GM10847 (cell line): Measurements from ENCODE around the gene C11orf16.

Source experiments
- POLR2A ChIP-seq: IDR thresholded peaks from 2 replicates; pipeline ENCODE4 v1.6.1; 2011; ENCODE audit not compliant: insufficient read length; ENCODE audit errors: extremely low read depth

C11orf16 gene

GRCh38 chr11:8941341-8942103, 8.8 kb upstream of the C11orf16 start:
- no peak for TF ChIP-seq POLR2A

GRCh38 chr11:8937659-8938058, 4.9 kb upstream of the C11orf16 start:
- no peak for TF ChIP-seq POLR2A

- no peak for TF ChIP-seq POLR2A
Observed at GRCh38 chr11:8937159-8937558, 4.4 kb upstream of the C11orf16 start.

GRCh38 chr11:8934742-8935488, 2.2 kb upstream of the C11orf16 start:
- no peak for TF ChIP-seq POLR2A

- no peak for TF ChIP-seq POLR2A
Observed at GRCh38 chr11:8933931-8934330, 1.2 kb upstream of the C11orf16 start.

- no peak for TF ChIP-seq POLR2A
Observed at GRCh38 chr11:8930456-8931175, 2.1 kb downstream of the C11orf16 start.

GRCh38 chr11:8928981-8929615, 3.6 kb downstream of the C11orf16 start:
- no peak for TF ChIP-seq POLR2A

- TF ChIP-seq POLR2A, result no peak
Observed at GRCh38 chr11:8928205-8928604, 4.5 kb downstream of the C11orf16 start.

- no peak for TF ChIP-seq POLR2A
Observed at GRCh38 chr11:8927233-8927632, 5.5 kb downstream of the C11orf16 start.

- no peak for TF ChIP-seq POLR2A
Observed at GRCh38 chr11:8926236-8926635, 6.5 kb downstream of the C11orf16 start.

- TF ChIP-seq POLR2A, result no peak
Observed at GRCh38 chr11:8925711-8926110, 7.0 kb downstream of the C11orf16 start.

- TF ChIP-seq POLR2A, result no peak
Observed at GRCh38 chr11:8922691-8923090, 10.1 kb downstream of the C11orf16 start.

GRCh38 chr11:8917157-8917825, 15.5 kb downstream of the C11orf16 start:
- TF ChIP-seq POLR2A, result no peak

- no peak for TF ChIP-seq POLR2A
Observed at GRCh38 chr11:8914661-8915018, 18.1 kb downstream of the C11orf16 start.

- no peak for TF ChIP-seq POLR2A
Observed at GRCh38 chr11:8913961-8914660, 18.6 kb downstream of the C11orf16 start.
